PFSK-1 (cell line): ENCODE results near the gene NFKB1.

Experiments
- FOXP2 ChIP-seq: optimal IDR thresholded peaks from 2 replicates; pipeline ENCODE3; 2011; ENCODE audit warnings: borderline replicate concordance, control low read depth, inconsistent platforms; ENCODE audit not compliant: insufficient read depth; ENCODE audit errors: extremely low read length, extremely low read depth
- POLR2AphosphoS5 ChIP-seq: IDR thresholded peaks from 2 replicates; pipeline ENCODE4 v1.6.1; 2012; ENCODE audit warnings: low read depth, mild to moderate bottlenecking, control low read depth, low read length, moderate library complexity
- SIN3A ChIP-seq: IDR thresholded peaks from 2 replicates; pipeline ENCODE4 v1.6.1; 2012; ENCODE audit warnings: mild to moderate bottlenecking, low read length, moderate library complexity, borderline replicate concordance; ENCODE audit not compliant: insufficient read depth
- TAF1 ChIP-seq: IDR thresholded peaks from 2 replicates; pipeline ENCODE4 v1.6.1; 2012; ENCODE audit warnings: low read length, control low read depth, borderline replicate concordance; ENCODE audit not compliant: insufficient read depth
- TF ChIP-seq, protein P1 (sequence below), 2 experiments: IDR thresholded peaks; 2 replicates each; pipeline versions ENCODE4 v1.6.1 to v1.8.0; 2011 to 2012; ENCODE audit warnings: low read depth in 2 of 2, low read length in 2 of 2, control low read depth in 1 of 2, inconsistent platforms in 1 of 2, mild to moderate bottlenecking in 1 of 2, moderate library complexity in 1 of 2; ENCODE audit not compliant: insufficient read depth in 1 of 2

Gene NFKB1

DNA sequence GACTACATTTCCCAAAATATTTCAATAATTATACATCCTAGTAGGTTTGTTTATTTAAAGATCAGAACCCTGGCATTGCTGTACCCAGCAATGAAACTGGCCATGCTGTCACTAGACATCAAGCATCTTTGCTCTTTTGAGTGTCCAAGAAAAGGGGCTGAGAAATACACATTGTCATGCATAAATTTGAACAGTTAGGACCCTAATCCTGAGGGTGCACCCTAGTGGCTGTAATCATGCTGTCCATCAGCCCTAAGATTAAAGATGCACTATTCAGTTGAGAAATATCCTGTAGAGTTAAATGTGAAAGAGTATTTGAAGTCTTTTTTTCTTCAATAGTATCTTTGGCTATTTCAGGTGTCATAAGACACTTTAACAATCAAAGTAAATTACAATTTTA lies 108.8 kb downstream of the NFKB1 start:
- no peak for TF ChIP-seq POLR2AphosphoS5
- TF ChIP-seq TAF1, result no peak
- TF ChIP-seq, protein P1, sequence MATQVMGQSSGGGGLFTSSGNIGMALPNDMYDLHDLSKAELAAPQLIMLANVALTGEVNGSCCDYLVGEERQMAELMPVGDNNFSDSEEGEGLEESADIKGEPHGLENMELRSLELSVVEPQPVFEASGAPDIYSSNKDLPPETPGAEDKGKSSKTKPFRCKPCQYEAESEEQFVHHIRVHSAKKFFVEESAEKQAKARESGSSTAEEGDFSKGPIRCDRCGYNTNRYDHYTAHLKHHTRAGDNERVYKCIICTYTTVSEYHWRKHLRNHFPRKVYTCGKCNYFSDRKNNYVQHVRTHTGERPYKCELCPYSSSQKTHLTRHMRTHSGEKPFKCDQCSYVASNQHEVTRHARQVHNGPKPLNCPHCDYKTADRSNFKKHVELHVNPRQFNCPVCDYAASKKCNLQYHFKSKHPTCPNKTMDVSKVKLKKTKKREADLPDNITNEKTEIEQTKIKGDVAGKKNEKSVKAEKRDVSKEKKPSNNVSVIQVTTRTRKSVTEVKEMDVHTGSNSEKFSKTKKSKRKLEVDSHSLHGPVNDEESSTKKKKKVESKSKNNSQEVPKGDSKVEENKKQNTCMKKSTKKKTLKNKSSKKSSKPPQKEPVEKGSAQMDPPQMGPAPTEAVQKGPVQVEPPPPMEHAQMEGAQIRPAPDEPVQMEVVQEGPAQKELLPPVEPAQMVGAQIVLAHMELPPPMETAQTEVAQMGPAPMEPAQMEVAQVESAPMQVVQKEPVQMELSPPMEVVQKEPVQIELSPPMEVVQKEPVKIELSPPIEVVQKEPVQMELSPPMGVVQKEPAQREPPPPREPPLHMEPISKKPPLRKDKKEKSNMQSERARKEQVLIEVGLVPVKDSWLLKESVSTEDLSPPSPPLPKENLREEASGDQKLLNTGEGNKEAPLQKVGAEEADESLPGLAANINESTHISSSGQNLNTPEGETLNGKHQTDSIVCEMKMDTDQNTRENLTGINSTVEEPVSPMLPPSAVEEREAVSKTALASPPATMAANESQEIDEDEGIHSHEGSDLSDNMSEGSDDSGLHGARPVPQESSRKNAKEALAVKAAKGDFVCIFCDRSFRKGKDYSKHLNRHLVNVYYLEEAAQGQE (IDR thresholded peaks at IDR 0.05; ENCODE audit: insufficient read depth in 1 of 2, low read depth in 2 of 2, low read length in 2 of 2), result no peak
- TF ChIP-seq FOXP2, result no peak
- no peak for TF ChIP-seq SIN3A

DNA sequence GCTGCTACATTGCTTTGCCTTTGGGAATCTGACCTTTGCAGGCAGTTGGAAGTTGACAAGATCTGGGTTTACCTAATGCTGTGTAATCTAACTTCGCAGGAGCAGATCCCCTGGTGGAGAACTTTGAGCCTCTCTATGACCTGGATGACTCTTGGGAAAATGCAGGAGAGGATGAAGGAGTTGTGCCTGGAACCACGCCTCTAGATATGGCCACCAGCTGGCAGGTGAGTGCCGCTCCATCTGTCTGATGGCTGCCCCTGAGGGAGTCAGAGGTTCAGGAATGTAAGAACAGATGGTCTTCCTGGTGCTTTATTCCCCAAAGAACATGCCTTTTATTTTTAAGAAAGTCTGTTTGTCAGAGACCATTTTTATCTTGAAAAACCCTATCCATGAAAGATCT lies 109.3 kb downstream of the NFKB1 start:
- TF ChIP-seq TAF1, result no peak
- TF ChIP-seq SIN3A, result no peak
- no peak for TF ChIP-seq FOXP2
- no peak for TF ChIP-seq POLR2AphosphoS5
- TF ChIP-seq, protein P1 (IDR thresholded peaks at IDR 0.05; ENCODE audit: insufficient read depth in 1 of 2, low read depth in 2 of 2, low read length in 2 of 2), result no peak

DNA sequence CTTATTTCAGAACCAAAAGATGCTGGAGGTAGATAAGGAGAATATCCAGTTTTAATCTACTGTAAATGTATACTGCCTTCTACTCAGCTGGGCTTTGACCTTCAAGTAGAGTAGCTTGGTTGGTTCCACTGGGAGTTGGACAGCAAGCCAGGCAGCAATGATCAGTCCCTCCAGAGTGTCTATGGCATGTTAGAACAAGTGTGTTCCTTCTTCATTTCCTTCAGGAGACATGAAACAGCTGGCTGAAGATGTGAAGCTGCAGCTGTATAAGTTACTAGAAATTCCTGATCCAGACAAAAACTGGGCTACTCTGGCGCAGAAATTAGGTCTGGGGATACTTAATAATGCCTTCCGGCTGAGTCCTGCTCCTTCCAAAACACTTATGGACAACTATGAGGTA lies 111.1 kb downstream of the NFKB1 start:
- TF ChIP-seq, protein P1 (IDR thresholded peaks at IDR 0.05; ENCODE audit: insufficient read depth in 1 of 2, low read depth in 2 of 2, low read length in 2 of 2), result no peak
- TF ChIP-seq SIN3A (no peak), FOXP2 (no peak), TAF1 (no peak), POLR2AphosphoS5 (no peak)

DNA sequence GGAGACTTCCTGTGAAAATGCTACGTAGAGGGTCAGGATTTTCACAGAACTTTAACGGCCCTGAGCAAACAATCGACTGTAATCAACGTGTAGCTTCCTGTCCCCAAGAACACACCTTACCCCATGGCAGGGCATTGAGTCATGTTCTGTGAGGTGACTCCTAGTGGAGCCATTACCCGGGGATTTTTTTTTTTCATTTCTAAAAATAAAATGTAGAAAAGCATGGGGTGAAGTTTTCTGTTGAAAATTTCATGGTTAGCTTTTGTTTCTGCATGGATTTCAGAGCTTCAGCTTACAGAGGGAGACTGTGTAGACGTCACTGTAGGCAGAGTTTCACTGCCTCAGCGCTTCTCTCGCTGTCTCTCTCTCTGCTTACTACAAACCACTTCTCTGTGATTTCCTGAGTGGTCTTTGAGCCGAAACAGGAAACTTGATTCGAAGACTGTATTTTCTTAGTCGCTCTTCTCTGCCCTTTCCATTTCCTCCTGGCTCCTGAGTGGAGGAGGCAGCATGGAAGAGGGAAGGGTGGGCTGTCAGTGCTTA lies 111.7 kb downstream of the NFKB1 start:
- TF ChIP-seq, protein P1 (IDR thresholded peaks at IDR 0.05; ENCODE audit: insufficient read depth in 1 of 2, low read depth in 2 of 2, low read length in 2 of 2), result no peak
- no peak for TF ChIP-seq TAF1
- no peak for TF ChIP-seq FOXP2
- TF ChIP-seq POLR2AphosphoS5, result no peak
- no peak for TF ChIP-seq SIN3A

DNA sequence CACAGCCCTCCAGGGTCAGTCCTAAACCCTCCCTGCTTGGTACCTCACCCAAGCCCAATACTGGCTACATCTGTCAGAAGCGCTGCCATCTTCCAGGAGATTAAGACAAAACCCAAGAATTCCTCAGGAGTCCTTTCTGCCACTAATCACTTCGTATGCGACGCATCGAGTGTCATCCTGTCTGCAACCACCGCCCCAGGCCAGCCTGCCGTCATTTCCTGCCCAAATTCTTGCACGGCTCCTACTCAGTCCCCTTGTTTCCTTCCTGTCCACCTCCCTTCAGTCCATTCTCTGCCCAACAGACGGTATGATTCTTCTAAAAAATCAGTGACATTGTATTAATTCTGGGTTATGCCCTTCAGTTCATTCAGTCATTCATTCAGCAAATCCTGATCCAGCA lies 113.6 kb downstream of the NFKB1 start:
- TF ChIP-seq POLR2AphosphoS5 (no peak), SIN3A (no peak), TAF1 (no peak), FOXP2 (no peak)
- TF ChIP-seq, protein P1 (IDR thresholded peaks at IDR 0.05; ENCODE audit: insufficient read depth in 1 of 2, low read depth in 2 of 2, low read length in 2 of 2), result no peak
